T-helper 1 cell (primary cell): ENCODE data around the gene CSGALNACT2.

Experiments used
- DNase-seq, 5 donors: peaks; one replicate each; pipeline ENCODE4 v3.0.0-alpha.2; 2012 to 2020

Gene CSGALNACT2

DNA sequence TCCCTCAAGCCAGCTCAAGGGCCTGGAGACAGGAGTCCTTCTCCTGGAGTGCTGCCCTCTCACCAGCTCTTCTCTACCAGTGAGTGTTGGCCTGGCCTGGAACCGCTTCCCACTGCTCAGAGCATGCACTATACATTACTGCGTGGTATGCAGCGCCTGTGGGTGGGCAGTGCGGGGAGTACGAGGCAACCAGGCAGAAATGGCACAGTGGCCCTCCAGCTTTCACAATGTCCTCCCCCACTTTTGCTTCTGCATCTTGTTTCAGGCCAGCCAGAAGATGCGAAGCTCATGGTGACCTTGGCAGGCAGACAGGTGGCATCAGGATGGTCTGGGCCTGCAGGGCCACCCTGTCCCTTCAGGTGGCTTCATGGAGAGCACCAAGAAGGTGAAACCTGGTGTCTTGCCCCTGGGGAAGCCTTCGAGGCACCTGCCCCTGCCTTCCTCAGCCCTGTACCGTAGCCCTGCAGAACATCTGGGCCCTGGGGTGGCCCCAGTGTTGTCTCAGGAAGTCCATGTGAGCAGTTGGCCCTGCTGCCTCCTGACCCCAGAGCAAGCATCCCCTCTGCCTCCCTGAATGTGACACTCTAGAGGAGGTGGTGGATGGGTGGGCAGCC lies 92.8 kb downstream of the CSGALNACT2 start:
- peak in 1 of 5 donors; percentile 7 for DNase-seq

DNA sequence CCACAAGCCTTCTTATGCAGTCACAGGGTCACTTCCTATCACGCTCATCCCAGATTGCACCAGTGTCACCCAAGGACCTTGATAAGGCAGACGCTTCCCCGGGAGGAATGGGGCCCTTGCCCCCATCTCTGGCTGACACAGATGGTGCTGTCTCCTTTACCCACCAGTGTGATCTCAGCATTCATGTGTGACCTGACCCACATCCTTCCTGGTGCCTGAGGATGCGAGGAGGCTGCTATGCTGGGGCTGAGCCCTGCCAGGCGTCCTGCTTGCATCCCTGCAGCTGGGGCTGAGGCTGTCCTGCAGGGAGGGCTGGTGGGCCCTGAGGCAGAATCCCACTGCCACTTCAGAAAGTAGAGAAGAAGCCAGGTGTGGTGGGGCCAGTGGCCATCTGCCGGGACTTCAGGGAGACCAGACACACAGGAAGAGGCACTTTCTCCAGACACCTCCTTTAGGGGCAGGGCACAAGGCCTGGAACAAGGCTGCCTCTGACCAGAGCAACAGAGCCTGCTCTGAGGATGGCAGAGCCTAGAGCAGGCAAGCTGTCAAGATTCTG lies 93.4 kb downstream of the CSGALNACT2 start:
- DNase-seq = peak in 2 of 5 donors; percentile 14 to 61

DNA sequence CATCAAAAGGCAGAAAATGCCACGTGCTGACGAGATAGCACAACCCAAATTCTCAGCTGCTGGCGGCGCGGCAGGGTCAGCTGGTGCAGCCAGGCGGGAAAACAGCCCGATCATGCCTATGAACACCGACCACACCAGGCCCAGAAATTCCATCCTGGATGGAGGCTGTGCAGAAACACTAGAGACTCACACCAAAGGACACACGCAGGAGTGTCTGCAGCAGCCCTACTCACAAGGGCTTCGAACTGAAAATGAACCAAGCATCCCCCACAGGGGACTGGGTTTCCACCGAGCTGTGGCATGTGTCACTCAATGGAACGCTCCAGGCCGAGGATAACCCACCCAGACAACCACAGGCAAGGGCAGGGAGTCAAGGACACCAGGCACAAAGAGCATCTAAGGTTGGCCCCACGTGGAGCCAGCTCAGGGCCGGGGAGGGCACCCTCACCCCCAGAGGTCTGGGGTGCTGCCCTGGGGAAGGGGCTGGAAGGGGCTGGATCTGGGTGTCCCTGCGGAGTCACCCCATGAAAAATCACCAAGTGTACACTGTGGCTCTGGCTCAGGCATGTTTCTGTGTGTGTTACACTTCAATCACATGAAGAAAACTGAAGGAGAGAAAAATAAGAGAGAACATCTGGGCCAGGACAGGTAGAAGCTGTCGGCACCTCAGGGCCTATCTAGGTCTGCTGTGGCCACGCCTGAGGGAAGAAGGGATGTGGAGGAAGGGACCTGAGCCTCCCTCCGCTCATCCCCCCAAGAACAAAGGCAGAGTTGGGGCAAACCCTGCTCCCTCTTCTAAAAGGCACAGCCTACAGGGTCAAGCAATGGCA lies 95.6 kb downstream of the CSGALNACT2 start:
- DNase-seq = peak in 1 of 5 donors; percentile 4

- peak in 1 of 5 donors; percentile 5 for DNase-seq
Measured at GRCh38 chr10:43234471-43235041, 96.3 kb downstream of the CSGALNACT2 start.
